SK-N-MC (cell line): Measurements from ENCODE around the gene PGM2L1.

ENCODE experiments used
- EZH2 ChIP-seq: fragments of 200-600 bp; sonication (generic); IDR thresholded peaks from one replicate; pipeline ENCODE4 v1.6.1; 2017; ENCODE audit warnings: antibody characterized with exemption
- FOXP2 ChIP-seq: optimal IDR thresholded peaks from 2 replicates; pipeline ENCODE3; 2011; ENCODE audit warnings: mild to moderate bottlenecking, moderate library complexity; ENCODE audit not compliant: insufficient read depth; ENCODE audit errors: extremely low read length, control extremely low read depth
- POLR2AphosphoS5 ChIP-seq: IDR thresholded peaks from 2 replicates; pipeline ENCODE4 v1.6.1; 2012; ENCODE audit warnings: mild to moderate bottlenecking, low read depth, low read length, borderline replicate concordance

DNA sequence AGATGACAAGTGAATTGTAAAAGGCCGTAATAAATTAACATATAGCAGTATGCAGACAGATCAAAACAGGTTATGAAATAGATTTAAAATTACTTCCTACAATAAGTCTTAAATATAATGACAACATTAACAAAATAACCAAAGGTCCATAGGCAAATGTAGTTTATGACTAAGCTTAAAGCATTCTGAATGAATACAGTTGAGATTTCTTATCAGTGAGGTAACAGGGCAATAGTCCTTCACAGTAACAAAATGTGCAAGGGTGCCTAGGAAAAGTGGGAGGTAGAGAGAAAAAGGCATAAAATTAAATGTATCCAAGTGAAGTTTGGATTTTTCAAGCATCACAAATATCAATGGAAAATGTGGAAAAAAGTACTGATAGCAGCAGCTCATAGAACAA is 65.9 kb downstream of the PGM2L1 start:
- TF ChIP-seq FOXP2 (no peak), EZH2 (no peak), POLR2AphosphoS5 (no peak)
